Measurements from ENCODE around the gene PWWP2B. TPM values are rescaled to one million over a fixed set of nuclear protein-coding genes. Genes with fewer than 3 reads are reported as not detected.

Gene PWWP2B
- total and polyA plus RNA-seq, 9 of the 15 experiments (the other 6 are each of a cell fraction or from before 2014, with no cell fraction given): 0.07 to 9.2 (median 1.6) TPM; not detected in 1

- no peak overlapping the region for H3K4me3 ChIP-seq
- no peaks in the 10 kb centered on the region for H3K79me2 ChIP-seq (ENCODE audit: control insufficient read depth, insufficient read depth, low read length)
- no peaks in the 10 kb centered on the region for H3K9me1 ChIP-seq (ENCODE audit: control insufficient read depth, insufficient read depth, low read length)
- H3K4me1 ChIP-seq (replicated peaks in 1 of 2; ENCODE audit: control insufficient read depth in 2 of 2, insufficient read depth in 2 of 2, low read length in 2 of 2): peaks cover 0 to 10% of the 10 kb centered on the region in 2 experiments; a peak in 2 of 5 replicates
- TF ChIP-seq MEIS2 (IDR thresholded peaks at IDR 0.05; ENCODE audit: partially characterized antibody) (no peak), SMARCA4 (IDR thresholded peaks at IDR 0.05) (no peak), FOXK2 (conservative IDR thresholded peaks at IDR 0.05 in 1 of 2, IDR thresholded peaks at IDR 0.05 in 1 of 2; ENCODE audit: low read depth in 2 of 2) (no peak), E2F8 (IDR thresholded peaks at IDR 0.05; ENCODE audit: low read depth, partially characterized antibody) (no peak), NCOA2 (IDR thresholded peaks at IDR 0.05; ENCODE audit: partially characterized antibody in 2 of 2) (no peak), ATF2 (CRISPR knock-in tag; IDR thresholded peaks at IDR 0.05) (no peak), ZNF444 (CRISPR knock-in tag; IDR thresholded peaks at IDR 0.05) (no peak), ZNF668 (CRISPR knock-in tag; IDR thresholded peaks at IDR 0.05) (no peak), E2F1 (CRISPR knock-in tag; IDR thresholded peaks at IDR 0.05) (no peak), TAF15 (IDR thresholded peaks at IDR 0.05; ENCODE audit: low read depth, low read length) (no peak), CBFA2T3 (IDR thresholded peaks at IDR 0.05) (no peak), TAF7 (tag; IDR thresholded peaks at IDR 0.05) (no peak), ASH1L (IDR thresholded peaks at IDR 0.05; ENCODE audit: borderline replicate concordance, low read depth, partially characterized antibody) (no peak)
- in situ Hi-C loops (cut with MboI): no loop called here
- H4K20me1 ChIP-seq (replicated peaks; ENCODE audit: control insufficient read depth, insufficient read depth, low read length): no peaks in the 10 kb centered on the region
- H3K27me3 ChIP-seq (ENCODE audit: control insufficient read depth in 2 of 2, insufficient read depth in 2 of 2, low read length in 2 of 2): peaks cover 12 to 49% of the 10 kb centered on the region in 2 experiments; a peak in 3 of 5 replicates
- H3K9ac ChIP-seq (ENCODE audit: insufficient read depth in 1 of 2, low read depth in 2 of 2, low read length in 2 of 2): no peak overlapping the region; a peak in 1 of 4 replicates
- CTCF ChIA-PET (ENCODE audit: low intra/inter-chr PET ratio): no interaction called here
- H3K27ac ChIP-seq (ENCODE audit: extremely low read depth, low read depth, low read length): no peak overlapping the region
- POLR2A ChIA-PET: no interaction called here
- no TSS peak for BruUV-seq (replicated peaks)
- WGBS (ENCODE audit: insufficient coverage, low coverage, missing lambda C conversion rate): 25% methylated on average over 14 of the region's 31 CpGs
- intact Hi-C loops (cut with micrococcal nuclease): no loop called here
- no peak overlapping the region for H3K4me2 ChIP-seq (ENCODE audit: insufficient read depth, low read length)
- FAIRE-seq (no peak), DNase-seq (ENCODE audit: extremely low read depth in 1 of 4, low spot score in 3 of 4) (no peak), ATAC-seq (no peak)
- no peaks in the 10 kb centered on the region for H3K9me3 ChIP-seq (replicated peaks; ENCODE audit: control insufficient read depth, insufficient read depth, low read depth, low read length)
- H2AFZ ChIP-seq (ENCODE audit: low read depth, low read length): no peak overlapping the region
- no peaks in the 10 kb centered on the region for H3K36me3 ChIP-seq (ENCODE audit: control insufficient read depth, insufficient read depth, low read length)
These were observed 26.3 kb upstream of the PWWP2B start for GRCh38 chr10:132370426-132371340.

All from K562 (cell line).